ENCODE data around the gene CRIP2.

DNA sequence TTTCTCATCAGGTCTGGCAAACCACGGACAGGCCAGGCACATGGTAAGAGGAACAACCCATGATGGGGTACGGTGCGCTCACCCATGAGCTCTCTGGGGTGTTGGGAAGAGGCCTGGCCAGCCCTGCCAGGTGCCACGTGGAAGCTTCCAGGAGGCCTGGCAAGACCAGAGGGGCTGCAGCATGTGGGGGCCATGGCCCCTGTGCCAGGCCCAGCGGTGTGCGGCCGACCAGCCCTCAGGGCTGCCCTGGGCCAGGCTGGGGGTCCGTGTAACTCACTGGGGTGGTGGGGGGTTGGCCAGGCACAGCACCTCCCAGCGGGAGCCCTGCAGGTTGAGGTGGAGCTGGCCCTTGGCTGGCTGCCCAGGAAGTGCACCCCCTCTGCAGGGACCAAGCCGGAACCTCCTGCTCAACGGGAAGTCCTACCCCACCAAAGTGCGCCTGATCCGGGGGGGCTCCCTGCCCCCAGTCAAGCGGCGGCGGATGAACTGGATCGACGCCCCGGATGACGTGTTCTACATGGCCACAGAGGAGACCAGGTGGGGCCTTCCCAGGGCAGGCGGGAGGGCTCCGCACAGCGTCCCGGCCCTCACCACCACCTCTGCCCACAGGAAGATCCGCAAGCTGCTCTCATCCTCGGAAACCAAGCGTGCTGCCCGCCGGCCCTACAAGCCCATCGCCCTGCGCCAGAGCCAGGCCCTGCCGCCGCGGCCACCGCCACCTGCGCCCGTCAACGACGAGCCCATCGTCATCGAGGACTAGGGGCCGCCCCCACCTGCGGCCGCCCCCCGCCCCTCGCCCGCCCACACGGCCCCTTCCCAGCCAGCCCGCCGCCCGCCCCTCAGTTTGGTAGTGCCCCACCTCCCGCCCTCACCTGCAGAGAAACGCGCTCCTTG, 4.9 kb upstream of the CRIP2 start:
- TF ChIP-seq, protein P1, sequence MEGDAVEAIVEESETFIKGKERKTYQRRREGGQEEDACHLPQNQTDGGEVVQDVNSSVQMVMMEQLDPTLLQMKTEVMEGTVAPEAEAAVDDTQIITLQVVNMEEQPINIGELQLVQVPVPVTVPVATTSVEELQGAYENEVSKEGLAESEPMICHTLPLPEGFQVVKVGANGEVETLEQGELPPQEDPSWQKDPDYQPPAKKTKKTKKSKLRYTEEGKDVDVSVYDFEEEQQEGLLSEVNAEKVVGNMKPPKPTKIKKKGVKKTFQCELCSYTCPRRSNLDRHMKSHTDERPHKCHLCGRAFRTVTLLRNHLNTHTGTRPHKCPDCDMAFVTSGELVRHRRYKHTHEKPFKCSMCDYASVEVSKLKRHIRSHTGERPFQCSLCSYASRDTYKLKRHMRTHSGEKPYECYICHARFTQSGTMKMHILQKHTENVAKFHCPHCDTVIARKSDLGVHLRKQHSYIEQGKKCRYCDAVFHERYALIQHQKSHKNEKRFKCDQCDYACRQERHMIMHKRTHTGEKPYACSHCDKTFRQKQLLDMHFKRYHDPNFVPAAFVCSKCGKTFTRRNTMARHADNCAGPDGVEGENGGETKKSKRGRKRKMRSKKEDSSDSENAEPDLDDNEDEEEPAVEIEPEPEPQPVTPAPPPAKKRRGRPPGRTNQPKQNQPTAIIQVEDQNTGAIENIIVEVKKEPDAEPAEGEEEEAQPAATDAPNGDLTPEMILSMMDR (IDR thresholded peaks at IDR 0.05; ENCODE audit: low read length) = no peak
- TF ChIP-seq EZH2 (IDR thresholded peaks at IDR 0.05; ENCODE audit: borderline replicate concordance, low read length) = no peak
